Measurements from ENCODE around the gene SURF1.

DNA sequence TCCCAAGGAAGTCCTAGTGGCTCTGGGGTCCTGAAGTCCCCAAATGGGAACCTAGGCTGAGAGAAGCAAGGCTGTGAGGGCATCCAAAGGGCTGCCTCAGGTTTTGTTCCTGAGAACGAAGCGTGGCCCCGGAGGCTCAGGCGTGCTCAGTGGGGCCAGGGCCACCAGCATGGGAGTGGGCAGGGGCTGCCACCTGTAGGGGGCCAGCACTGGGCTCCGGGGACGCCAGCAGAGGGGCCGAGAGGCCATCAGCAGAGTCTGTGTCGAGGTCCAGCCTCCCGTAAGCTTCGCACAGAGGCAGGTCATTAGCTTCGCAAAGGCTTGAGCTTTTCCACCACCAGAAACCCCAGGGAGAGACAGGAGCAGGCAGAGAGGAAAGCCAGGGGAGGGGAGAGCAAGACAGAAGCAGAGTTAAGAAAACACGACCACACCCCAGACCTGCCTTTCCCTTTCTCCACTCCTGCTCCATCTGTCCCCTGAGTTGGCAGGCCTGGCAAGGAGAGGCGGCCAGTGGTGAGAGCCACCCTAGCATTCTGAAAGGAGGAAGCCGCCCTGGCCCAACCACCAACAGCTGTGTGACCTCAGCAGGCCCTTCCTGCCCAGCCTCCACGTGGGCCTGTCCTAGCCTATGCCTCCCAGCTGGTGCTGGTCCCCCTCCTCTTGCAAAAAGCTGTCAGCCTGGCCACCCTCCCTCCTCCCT, 14.8 kb downstream of the SURF1 start:
- TF ChIP-seq, protein P1, sequence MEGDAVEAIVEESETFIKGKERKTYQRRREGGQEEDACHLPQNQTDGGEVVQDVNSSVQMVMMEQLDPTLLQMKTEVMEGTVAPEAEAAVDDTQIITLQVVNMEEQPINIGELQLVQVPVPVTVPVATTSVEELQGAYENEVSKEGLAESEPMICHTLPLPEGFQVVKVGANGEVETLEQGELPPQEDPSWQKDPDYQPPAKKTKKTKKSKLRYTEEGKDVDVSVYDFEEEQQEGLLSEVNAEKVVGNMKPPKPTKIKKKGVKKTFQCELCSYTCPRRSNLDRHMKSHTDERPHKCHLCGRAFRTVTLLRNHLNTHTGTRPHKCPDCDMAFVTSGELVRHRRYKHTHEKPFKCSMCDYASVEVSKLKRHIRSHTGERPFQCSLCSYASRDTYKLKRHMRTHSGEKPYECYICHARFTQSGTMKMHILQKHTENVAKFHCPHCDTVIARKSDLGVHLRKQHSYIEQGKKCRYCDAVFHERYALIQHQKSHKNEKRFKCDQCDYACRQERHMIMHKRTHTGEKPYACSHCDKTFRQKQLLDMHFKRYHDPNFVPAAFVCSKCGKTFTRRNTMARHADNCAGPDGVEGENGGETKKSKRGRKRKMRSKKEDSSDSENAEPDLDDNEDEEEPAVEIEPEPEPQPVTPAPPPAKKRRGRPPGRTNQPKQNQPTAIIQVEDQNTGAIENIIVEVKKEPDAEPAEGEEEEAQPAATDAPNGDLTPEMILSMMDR (IDR thresholded peaks at IDR 0.05): no peak
- no peak for TF ChIP-seq ZFX (IDR thresholded peaks at IDR 0.05; ENCODE audit: borderline replicate concordance)

All from 22Rv1 (cell line).